ENCODE measurements around the gene P4HTM.

The P4HTM gene

DNA sequence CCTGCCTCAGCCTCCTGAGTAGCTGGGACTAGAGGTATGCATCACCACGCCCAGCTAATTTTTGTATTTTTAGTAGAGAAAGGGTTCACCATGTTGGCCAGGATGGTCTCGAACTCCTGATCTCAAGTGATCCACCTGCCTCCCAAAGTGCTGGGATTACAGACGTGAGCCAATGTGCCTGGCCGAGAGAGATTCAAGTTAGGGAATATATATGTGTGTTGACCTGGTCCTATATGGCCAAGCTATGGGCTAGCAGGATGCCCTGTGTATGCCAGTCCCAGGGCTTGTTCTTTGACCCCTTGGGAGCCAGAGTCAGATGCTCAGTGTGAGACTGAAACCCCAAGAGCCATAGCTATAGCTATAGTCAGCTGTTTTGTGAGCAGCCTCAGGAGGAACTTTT is 33.7 kb downstream of the P4HTM start:
- no peak for DNase-seq

DNA sequence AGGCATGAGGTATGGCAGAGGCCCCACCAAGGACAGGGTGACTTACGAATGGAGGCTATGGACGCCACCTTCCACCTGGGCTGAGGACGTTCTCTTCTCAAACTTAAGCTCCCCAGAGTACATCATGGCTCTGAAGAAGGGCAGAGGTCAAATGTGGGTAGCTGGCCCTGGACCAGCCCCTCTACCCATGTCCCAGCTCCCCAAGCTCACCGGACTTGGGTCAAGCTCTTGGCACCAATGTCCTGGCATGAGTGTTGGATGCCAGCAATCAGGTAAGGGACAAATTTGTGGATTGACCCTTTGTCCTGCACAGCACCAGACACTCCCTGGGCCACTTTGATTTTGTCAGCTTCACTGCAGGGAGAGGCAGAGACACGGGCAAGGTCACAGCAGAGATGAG is 34.4 kb downstream of the P4HTM start:
- no peak for DNase-seq

DNA sequence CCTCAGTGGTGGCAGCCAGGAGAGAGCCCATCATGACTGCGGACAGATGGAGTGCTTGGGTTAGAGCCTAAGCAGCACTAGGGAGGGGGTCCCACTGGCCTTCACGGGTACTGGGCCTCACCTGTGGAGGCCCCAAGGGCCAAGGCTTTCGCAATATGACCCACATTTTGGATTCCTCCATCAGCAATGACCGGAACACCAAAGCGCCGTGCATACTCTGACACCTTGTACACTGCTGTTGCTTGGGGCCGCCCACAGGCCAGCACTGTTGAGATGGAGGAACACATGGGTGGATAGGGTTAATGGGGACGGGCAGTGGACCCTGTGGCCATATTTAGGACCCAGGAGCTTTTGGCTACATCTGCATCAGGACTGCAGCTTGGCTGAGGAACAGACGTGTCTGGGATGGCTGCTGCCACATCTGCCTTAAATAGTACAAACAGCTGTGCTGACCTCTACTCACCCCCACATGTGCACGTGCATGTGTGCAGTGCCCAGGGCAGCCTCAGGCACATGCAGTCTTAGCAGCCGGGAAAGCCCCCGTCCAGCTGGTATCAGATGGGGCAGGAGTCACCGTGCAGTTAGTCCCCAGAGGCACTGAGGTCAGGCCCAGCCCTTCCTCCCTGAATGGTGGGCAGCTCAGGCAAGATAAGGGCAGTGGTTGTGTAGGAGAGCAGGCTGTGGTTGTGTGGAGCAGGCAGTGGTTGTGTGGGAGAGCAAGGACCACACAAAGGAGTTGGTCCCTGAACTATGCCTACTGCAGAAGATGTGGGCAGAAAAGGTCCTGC is 35.2 kb downstream of the P4HTM start:
- DNase-seq = no peak

DNA sequence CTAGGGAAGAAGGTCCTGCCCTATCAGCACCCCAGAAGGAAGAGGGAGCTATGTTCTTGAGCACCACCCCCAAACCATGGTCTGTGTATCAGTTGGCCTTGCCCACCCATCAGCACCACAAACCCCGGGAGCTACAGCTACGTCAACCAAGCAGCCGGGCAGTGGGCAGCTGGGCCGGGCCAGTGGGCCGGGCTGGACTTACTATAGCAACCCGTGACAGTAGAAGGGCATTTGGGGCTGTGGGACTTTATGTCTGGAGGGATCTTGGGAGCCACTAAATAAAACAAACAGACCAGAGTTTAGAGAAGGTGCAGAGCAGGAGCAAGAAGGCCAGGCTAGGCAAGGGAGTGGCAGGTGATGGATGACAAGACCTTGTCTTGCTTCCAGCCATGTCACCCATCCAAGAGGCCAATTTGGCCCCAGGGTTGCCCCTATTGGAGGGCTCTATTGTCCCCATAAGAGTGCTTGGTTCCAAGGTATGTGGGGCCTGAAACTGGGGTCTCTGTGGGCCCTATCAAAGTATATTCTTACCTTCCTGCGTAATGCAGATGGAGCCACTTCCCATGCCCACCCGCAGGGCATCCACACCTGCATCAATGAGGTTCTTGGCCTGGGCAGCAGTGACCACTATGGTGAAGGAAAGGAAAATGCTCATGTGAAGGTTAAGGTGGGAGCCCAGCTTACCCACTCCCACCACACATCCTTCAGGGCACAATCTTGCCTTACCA is 35.9 kb downstream of the P4HTM start:
- no peak for DNase-seq

DNA sequence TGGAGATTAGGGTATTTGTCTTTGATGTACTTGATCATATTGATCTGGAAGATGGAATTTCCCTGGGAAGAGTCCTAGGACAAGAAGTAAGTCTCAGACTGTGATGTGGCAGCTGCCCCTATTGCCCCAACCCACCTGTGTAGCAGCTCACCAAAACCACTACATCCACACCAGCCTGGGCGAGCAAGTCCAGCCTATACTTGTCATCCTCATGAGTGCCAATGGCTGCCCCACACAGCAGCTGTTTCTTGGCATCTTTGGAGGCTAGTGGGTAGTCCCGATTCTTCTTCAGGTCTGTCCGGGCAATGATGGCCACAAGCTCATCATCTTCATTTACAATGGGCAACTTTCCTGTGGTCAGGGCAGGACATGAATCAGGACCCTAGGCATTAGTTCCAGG is 36.5 kb downstream of the P4HTM start:
- no peak for DNase-seq

DNA sequence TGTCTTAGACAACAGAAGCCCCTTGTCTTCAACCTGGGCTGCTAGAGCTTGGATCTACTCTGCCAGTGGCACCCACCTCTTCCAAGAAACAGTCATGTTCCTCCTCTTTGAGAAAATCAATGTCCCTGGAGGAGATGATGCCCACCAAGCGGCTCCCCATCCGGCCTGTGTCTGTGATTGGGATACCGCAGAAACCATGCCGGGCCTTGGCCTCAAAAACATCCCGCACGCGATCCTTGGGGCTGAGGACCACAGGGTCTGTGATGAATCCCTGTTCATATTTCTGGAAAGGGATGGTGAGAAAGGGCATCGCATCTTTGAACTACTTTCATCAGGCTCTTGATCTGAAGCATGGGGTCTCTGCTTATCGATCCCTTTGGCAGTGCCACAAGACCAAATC is 37.6 kb downstream of the P4HTM start:
- no peak for DNase-seq

DNA sequence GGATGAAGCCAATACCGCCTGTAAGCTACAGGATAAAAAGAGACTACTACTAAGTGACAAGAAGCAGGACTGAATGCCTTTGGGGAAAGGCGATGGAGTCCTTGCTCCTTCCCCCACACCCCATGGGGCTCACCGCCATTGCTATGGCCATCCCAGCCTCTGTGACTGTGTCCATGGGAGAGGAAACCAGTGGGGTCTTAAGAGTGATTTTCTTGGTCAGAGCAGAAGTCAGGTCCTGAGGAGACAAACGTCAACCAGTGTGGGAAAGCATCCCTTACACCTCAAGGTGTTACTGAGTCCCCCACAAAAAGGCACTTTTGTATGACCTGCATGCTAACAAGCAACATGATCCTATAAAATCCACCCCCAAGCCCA is 38.2 kb downstream of the P4HTM start:
- DNase-seq = no peak

DNA sequence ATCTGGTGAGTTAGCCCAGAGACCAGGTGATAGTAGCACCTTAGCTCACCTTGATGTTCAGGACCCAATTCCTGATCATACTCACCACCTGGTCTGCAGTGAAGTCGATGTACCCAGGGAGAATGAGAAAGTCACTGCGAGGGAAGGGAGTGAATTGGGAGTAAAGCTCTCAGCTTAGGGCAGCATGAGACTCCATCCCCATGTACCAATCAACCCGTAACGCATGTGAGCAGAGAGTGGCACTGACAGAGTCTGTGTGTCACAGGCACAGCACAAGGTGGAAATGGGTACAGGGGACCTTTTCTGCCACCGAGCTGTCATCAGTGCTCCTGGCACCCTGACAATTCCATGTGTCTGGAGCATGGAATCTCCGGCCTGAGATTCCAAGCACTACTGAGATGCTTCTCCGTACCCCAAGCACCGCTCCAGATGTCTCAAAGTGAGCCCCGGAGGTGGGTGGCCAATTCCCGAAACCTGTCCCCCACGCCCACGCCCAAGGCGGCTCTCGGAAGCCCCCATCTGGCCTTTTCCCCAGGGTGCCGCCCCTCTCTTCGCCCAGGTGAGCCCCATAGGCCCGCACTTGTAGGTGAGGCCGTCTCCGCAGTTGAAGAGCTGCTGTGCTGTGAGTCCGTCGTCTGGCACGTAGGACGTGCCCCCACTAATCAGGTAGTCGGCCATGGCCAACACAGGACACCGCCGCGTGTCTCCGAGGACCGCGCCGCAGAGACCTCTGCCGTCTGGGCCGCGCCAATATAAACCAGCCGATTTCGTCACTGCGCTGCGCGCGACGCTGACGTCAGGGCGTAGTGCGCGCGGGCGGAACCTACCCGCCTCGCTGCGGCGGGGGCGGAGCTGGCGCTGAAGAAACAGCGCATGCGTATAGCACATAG is 38.9 kb downstream of the P4HTM start, which contains the start of gene IMPDH2:
IMPDH2 (minus strand) TSS at position 726 of the 890 bp plus-strand sequence; CDS start at position 678, 48 bp downstream.
- peak; percentile 88 for DNase-seq

DNA sequence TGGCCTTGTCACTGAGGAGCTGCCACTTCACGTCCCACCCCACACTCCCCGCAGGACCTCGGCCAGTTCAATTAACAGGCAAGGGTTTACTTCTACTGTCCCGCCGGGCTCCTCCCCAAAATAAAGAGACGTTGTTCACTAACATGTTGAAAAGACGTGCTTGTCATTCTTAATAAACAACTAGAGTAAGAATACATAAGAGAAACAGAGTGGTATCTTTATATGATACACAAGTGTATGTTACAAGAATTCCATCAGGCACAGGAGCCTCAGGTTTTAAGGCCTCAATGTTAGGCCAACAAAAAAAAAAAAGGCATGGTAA is 39.5 kb downstream of the P4HTM start:
- DNase-seq = no peak

DNA sequence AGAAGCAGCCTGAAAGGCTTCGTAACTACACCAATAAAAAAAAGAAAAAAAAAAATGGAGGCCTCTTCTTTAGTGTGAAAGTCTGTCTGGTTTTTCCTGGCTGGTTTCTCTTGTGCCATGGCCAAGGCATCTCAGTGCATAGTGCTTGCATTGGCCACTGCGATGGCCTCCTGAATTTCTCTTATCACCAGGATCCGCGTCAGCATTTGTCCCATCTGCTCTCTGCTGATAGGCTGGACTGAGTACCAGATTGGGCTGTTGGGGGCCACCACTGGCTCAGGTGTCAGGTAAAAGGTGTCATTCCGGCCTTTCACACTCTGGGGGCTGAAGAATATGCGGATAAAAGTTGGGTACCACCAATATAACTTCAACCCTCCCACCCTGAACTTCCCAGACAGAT is 40.3 kb downstream of the P4HTM start:
- DNase-seq = no peak

DNA sequence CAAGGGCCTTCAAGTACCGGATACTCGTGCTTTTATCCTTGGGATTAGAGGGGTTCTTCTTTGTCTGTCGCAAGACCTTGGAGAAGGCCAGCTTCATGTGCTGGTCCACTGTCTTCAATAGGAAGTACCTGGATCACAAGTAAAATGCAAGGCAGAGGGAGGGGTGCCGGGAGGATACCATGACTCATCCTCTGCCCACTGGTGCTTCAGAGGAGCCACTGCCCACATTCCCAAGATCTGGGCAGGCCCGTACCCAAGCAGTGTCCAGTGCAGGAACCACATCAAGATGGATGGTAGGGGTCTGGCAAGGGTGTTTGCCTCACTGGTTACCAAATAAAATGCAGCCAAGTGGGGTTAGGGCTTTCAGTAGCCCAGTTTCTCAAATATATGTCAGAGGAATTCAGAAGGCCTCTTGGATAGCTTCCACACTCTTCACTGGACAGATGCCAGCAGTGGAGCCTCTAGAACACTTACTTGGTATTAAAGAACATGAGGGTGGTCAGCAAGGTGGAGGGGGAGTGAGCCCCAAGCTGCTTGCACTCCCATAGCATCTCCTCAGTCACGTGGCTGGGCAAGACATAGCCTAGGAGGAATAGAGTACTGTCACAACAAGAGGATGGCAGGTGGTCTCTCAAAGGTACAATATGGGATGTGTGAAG is 42.7 kb downstream of the P4HTM start:
- no peak for DNase-seq

DNA sequence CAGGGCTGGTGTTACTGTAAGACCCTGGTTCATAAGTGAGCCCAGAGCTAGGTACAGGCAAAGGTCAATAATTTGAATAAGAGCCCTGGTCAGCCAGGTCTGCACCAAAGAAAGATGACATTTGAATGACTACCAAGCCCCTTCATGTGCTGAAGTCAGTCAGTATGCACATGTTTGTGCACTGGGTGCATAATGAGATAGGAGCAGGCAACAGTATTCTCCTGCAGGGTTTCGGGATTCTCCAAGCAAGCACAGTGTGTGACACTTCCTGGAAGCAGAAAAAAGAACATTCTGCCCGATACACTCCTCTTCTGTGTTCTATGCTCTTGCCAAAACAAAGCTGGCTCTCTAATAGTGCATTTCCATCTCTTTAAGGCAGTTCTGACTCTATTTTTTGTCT is 44.6 kb downstream of the P4HTM start:
- no peak for DNase-seq

DNA sequence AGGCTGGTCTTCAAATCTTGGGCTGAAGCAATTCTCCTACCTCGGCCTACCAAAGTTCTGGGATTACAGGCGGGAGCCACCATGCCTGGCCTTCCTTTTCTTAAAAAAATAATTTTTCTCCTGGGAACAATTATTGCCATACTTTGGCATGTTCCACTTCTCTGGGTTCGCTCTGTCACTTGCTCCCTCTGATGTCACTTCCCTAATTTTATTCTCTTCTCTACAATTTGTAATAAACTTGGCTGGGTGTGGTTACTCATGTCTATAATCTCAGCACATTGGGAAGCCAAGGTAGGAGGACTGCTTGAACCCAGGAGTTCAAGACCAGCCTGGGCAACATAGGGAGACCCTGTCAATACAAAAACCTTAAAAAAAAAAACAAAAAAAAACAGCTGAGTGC is 45.2 kb downstream of the P4HTM start:
- no peak for DNase-seq

DNA sequence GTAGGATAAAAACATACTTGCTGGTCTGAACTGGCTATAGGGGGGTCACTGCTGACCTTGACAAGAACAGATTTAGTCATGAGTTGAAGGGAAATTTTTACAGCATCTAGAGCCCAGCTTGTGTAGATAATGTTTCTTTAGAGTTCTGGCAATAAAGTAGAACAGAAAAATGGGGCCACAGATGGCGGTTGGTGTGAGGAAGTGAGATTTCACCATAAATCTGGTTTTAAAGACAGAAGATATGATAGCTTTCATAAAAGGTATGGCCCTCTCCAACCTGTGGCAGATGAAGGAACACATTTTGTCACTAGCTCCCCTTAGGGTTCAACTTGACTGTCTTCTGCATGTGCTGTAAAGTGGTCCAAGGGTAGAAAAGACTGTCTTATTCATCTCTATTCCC is 63.5 kb downstream of the P4HTM start:
- no peak for DNase-seq

DNA sequence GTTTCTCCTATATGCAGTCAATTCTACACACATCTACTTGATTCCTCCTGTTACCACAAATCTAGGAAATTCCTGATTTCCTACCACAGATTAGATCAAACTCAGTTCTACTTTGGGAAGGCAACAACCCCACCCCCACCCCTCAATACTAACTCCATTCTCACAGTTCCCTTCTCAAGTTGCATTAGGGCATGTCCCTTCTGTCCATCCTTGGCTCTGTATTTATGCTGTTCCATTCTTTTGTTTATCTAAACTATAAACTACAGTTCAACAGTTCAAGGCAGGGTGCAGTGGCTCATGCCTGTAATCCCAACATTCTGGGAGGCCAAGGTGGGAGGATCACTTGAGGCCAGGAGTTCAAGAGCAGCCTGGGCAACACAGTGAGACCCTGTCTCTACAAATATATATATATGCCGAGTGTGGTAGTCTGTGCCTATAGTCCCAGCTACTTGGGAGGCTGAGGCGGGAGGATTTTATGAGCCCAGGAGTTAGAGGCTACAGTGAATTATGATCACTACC is 64.4 kb downstream of the P4HTM start:
- DNase-seq = no peak
